HG02870 (cell line): Measurements from ENCODE around the gene ADAMTSL1.

Experiments used
- ATAC-seq: cut with Tn5 transposase; IDR thresholded peaks from one replicate; pipeline ENCODE4 v1.9.1; 2021; ENCODE audit warnings: mild to moderate bottlenecking, moderate library complexity; ENCODE audit not compliant: unreplicated experiment

The ADAMTSL1 gene

DNA sequence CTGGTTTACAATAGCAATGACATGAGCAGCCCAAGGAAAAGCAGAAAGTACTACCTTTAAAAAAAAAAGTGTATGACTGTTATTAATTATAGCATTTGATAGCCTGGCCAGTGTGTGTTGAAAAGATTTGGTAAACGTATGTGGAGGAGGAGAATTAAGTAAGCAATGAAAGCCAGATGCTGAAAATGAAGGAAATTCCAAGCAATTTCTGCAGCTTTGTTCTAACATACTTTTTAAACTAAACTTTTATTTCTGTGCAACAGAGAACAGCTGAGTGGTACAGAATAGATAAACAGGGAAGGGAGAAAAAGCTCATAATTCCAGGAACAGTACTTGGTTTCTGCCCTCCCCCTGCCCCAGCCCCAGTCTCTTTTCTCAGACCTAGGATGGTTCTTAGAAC is 252.6 kb downstream of the ADAMTSL1 start:
- ATAC-seq = no peak

DNA sequence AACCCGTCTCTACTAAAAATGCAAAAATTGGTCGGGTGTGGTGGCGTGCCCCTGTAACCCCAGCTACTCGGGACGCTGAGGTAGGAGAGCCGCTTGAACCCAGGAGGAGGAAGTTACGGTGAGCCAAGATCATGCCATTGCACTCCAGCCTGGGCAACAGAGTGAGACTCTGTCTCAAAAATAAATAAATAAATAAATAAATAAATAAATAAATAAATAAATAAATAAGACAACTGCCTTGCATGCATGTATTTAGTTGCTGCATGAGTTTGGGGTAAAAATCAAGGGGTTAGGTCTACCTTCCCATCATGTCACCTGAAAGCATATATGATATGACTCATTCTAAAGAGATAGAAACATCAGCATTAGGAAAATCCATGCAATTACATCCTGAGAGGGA is 254.0 kb downstream of the ADAMTSL1 start:
- no peak for ATAC-seq

DNA sequence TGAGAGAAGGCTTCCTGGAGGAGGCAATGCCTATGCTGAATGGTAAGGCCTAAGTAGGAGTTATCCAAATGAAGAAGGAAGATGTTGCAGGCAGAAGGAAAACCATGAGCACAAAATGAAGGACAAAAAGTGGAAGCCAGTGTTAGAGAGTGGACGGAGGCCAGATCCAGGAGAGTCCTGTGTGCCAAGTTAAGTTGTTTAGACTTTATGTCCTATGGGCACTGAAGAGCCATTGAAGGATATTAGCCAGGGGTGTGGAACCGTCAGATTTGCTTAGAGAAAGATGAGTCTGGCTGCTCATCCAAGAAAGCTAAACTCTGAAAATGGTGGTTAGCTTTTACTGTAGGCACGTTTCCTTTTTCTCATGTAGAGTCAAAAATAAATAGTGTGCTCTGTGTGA is 254.7 kb downstream of the ADAMTSL1 start:
- ATAC-seq = no peak

DNA sequence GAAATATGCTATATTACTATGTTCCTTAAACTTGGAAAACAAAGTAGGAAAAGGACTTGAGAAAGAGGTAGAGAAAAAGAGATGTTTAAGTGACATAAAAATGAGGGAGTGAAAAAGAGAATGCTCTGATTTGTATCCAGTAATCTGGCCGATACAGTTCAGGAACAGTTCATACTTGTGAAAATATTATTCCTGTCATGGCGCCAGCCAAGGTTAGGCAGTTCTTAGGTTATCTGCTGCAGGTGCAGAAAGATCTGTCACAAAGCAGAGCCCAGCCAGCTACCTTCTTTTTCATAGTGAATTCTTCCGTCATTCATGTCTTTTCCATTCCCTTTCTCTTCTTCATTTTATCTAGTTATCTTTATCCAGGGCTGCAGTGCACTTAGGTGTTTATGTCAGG is 256.3 kb downstream of the ADAMTSL1 start:
- no peak for ATAC-seq

DNA sequence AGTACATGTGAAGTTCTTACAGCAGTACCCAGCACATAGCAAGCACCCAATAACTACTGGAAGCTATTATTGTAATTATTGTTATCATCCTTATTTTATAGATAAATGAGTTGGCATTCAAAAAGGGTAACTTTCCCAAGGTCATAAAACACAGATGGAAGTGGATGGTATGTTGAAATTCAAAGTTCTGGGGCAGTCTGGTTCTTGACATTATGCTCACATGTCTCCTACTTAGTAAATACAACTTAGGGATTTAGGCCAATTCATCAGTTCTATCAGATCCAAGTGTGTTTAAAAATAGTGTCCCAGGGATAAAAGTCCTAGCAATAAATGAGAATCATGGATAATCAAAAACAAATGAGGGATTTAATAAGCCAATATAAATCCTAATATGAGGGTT is 265.2 kb downstream of the ADAMTSL1 start:
- no peak for ATAC-seq

DNA sequence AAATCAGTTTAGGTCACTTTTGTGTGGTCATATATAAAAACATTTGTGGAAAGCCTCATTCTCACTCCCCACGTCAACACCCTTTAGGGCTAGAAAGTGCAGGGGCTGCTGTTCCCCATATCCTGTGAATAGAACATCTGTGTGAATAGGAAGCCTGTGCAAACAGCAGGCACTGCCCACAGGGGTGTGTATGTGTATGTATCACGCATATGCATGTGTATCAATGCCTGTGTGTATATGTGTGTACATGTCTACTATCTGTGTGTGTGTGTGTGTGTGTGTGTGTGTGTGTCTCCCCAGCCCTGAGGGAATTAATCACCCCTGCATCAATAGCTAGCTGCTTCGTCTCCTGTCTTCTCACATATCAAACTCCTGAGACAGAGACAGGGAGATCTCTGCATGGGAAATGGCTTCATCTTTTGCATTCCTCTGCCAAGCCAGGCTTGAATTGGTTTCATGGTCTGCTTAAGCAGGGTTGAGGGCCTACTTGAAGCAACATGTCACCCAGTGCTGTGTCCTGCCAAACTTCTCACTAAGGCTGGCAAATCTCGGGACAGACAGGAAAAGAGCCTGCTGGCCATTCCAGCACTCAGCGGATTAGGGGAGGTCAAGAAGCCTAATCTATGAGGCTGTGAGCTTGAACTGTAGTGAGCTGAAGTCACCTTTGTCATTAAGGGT is 265.8 kb downstream of the ADAMTSL1 start:
- ATAC-seq = no peak

DNA sequence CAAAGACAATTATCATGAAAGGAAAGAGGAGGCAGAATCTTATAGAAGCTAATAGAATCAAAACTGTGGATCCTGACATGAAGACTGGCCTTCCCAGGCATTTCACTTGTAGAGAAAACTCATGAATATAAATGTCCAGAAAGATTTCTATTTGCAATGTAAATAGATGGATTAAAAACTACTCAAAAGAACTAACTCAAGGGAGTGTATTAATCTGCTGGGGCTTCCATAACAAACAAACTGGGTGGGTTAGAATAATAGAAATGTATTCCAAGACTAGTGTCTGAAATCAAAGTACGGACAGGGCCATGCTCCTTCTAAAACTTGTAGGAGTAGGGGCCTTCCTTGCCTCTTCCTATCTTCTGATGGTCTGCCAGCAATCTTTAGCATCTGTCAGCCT is 267.4 kb downstream of the ADAMTSL1 start:
- ATAC-seq = no peak

DNA sequence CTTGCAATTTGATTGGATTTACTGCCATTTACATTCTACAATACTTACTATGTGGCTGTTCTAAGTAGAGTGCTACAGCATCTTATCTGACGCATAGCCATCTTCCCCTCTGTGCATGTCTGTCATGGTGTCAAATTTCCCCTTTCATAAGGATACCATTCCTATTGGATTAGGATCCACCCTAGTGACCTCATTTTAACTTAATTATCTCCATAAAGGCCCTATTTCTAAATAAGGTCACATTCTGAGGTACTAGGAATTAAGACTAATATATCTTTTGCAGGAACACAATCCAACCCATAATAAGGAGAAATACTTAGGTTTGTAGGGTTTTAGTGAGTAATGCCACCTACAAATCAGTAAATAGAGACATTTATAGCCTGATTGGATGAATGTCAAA is 268.0 kb downstream of the ADAMTSL1 start:
- ATAC-seq = no peak

DNA sequence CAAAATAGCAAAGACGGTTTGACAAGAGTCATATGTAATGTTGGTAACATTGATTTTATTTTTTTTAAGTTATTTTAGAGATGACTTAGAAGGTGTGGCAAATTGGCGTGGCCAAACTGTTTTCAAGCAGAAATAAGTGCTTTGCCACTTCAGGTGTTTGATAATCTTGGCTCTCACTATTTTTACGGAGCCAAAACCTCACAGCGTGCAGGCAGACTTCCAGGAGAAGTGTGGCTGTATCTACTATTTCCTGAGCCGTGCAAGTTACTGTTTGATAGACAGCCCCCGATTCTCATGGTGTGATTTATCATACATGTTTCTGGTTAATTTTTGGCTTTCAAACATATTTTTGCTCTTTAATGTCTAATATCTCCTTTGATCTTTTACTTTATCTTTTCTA is 269.5 kb downstream of the ADAMTSL1 start:
- no peak for ATAC-seq

DNA sequence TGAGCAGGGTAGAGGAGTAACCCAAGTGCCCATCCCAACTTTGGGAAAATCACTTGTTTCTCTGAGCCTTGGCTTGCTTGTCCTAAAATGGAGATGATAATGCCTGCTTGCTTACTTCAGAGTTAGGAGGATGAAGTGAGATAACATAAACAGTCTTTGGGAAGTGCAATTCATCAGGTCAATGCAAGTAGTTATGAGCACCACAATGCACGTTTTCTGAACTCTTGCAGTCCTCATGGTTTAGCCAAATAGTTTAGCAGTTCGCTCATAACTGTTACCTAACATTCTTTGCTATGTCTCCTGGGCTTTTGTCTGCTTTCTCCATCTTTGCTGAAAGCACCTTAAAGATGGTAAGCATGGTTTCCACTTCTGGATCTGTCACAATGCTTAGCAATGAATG is 270.0 kb downstream of the ADAMTSL1 start:
- ATAC-seq = no peak

DNA sequence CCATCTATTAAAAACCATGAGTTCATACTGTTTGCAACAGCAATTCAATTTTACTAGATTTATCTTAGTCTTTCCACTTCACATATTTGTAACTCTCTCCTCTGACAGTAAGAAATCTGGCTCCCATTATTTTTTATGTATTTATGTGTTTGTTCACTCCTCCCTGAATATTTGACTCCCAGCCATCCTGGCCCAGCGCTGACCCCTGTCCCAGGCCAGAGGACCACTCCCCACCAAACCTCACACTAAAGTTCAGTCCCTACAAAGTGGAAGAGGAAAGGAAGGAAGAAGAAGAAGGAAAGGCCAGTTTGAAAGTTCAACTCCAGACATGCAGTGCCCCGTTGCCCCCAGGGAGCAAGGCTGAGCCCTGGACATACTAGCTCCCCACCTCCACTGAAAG is 271.8 kb downstream of the ADAMTSL1 start:
- ATAC-seq = no peak

DNA sequence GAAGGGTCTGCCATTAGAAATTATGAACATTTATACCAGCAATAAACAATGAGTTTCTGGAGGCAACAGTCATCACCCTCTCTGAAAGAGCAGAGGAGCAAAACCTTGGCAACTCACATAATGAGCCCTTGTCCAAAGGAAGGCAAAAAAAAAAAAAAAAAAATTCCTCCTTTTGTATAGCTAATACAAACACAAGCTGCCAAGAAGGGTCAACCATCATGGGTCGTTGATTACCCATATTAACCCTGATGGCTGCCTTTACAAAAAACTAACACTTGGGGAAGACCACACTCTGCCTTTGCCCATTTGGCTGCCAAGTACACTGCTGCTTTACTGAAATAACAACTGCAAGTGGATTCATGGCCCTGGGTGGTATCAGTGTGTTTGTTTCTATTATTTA is 272.7 kb downstream of the ADAMTSL1 start:
- ATAC-seq = no peak

DNA sequence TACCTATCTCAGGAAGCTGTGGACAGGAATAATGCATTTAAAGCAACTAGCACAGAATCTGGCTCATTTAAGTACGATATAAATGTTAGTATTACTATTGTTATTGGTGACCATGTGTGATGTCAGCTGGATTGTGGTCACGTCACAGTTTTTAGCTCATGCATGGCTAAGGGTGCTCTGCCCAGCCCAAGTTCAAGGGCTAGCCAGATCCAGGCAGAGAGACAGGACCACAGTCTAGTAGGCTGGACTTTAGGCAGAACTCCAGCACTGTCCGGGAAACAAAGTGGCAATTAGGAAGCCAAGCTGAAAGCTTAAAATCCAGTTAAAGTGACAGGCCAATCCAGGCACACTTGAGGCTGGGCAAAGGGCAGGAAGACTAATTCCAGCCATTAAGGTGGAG is 273.6 kb downstream of the ADAMTSL1 start:
- ATAC-seq = no peak

DNA sequence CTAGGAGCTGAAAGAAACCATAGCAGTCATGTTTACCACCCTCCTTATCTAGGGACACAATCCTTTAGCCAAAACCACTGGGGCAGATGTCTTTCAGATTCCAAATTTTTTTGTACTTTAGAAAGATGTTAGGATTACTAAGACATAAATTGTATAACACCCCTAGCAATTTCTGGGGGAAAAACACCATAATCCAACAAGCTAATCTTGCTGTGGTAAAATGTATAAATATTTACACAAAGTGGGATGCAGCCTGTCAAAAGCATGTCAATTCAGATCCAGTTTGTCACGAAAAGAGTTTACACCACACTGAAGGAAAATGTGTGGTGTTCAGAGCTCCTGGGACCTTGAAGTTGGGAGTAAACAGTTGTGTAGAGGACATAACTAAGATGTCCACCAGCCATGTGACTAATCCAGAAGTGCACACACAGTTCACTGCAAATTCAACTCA is 274.3 kb downstream of the ADAMTSL1 start:
- no peak for ATAC-seq

DNA sequence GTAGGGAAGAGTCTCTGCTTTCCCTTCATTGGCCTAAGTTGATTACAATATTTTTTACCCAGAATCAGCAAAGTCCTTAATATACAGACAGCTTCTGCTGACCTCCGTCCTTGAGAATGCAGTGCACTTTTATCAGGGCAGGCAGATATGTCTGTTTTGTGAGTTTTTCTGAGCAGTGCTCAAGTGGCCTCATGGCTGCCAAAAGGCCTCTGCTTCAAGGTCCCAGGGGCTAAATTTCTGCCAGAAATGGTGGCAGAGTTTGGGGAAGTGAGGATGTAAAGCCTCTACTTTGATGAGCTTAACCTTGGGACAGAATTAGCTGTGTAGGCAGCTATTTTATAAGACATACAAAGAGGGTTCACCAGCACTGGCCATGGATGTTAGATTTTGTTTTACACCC is 275.8 kb downstream of the ADAMTSL1 start:
- no peak for ATAC-seq

DNA sequence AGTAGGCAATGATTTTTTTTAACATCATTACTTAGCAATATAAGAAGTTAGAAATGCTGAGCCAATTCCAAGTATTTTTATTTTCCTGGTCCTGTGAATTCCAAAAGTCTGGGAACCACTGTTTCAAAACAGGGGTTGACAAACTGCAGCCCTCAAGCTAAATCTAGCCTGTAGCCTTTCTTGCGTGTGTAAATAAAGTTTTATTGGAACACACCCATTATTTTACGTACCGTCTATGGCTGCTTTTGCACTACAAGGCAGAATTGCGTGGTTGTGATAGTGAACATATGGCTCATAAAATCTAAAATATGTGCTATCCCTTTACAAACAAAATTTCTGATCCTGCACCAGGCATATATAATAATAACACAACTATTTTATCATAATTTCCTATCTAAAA is 280.0 kb downstream of the ADAMTSL1 start:
- no peak for ATAC-seq

DNA sequence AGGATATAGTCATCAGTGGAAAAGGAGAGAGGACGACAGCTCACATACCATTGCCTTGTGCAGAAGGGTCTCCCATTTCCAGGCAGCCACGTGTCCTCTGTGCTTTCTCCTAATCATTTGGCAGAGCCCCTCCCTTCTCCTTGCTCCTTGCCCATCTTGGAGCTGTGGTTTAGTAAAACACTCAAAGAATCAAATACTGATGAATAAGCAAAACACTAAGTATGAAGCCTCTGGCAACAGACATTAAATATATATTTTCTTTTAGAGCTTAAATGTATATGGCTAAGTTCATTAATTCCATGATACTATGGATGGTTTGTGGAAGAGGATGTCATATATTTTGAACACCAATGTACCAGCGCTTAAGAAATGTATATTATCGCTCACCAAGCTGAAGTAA is 280.6 kb downstream of the ADAMTSL1 start:
- no peak for ATAC-seq

DNA sequence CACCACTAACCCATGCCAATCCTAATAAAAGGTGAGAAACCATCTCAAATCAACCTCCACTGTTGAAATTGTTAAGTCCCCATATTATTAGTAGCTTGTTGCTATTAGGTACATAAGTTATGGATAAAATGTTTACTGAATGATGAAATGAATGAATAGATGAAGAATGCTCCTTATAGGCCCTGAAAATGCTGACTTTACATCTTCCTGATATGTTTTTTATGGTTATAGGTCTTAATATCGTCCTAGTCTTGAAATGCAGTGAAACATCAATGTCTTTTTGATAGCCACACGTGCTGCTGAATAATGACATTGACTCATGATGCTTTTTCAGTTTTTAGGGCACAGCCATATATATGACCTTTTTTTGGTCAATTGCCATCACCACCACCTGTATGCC is 281.3 kb downstream of the ADAMTSL1 start:
- no peak for ATAC-seq

DNA sequence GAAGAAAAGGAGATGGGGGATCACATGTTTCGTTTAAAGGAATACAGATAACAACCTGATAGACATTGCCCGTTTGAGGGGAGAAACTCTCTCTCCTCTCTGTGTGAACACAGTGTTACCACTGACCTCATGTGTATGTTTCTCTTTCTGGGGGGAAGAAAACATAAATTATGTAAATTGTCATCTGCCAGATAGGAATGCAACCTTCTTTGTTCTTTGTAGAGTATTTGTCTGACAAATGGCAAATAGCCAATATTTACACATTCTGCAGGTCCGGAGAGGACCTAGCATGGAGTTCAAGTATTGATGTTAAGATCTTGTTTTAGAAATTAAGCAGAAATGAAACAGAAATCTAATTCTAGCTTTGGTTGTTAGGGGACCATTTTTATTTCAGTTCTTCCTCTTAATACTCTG is 282.8 kb downstream of the ADAMTSL1 start:
- ATAC-seq = peak; percentile 43

DNA sequence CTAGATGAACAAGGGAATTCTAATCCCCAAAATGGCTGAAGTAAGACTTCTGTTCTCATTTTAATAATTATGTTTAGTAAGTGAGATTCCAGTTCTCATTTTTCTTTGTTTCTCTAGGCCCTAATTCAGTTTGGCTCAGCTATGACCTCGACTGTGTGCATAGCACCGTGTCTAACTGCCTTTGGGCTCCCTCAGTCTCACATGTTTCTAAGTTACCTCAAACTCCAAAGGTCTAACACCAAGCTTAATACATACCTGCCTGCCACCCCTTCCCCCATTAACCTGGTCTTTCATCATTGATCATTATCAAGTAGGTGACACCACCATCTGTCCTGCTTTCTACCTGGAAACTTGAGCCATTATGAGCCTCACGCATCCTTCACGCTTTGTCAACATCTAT is 285.9 kb downstream of the ADAMTSL1 start:
- no peak for ATAC-seq

DNA sequence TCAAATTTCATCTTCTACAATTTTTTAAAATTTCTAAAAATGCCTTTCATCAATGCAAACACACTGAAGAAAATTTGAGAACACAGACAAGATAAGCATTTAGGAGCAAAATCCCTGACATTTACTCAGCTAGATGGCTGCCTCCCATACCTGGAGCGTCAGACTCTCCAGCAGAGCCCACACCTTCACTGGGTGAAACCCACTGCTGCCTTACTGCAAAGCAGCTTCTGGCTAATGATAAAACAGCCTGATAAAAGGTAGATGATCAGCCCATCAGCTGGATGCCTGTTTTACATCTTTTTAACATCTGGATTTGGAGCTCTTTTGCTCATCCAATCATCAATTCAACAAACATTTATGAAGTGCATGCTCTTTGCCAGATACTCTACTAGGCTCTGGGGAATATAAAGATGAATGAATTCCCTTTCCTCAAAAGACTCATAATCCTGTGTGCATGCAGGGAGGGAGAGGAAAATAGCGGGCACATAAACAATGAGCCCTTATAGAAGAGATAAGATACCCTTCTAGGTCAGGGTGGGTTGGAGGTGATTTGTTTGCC is 287.9 kb downstream of the ADAMTSL1 start:
- no peak for ATAC-seq

DNA sequence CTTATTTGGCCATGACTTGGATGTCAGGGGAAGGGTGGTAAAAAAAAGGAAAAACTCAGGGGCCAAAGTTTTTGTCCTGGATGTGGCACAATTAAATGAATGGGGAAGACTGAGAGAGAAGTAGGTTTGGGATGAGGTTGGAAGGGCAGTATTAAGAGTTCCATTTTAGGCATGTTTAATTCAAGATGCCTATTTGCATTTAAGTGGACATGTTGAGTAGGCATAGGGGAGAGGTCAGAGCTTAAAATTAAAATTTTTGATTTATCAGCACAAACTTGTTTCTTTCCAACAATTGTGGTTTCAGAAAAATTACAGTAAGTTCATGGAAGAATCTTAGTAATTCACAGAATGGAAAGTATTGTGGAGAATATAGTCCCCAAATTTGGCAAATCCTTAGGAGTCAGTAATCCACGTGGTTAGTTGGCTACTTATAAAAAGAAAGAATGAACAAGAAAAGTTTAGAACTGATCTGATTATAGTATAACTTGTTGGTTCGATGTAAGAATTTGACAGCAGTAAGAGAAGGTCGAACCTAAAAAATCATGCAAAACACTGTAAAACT is 293.1 kb downstream of the ADAMTSL1 start:
- ATAC-seq = no peak
